PFSK-1 (cell line): ENCODE measurements around the gene HES3.

Experiments used
- FOXP2 ChIP-seq: optimal IDR thresholded peaks from 2 replicates; pipeline ENCODE3; 2011; ENCODE audit warnings: borderline replicate concordance, control low read depth, inconsistent platforms; ENCODE audit not compliant: insufficient read depth; ENCODE audit errors: extremely low read length, extremely low read depth
- POLR2AphosphoS5 ChIP-seq: IDR thresholded peaks from 2 replicates; pipeline ENCODE4 v1.6.1; 2012; ENCODE audit warnings: low read depth, mild to moderate bottlenecking, control low read depth, low read length, moderate library complexity
- REST ChIP-seq, 2 experiments: IDR thresholded peaks; 2 replicates each; pipeline versions ENCODE4 v1.6.1 to v1.8.0; 2011 to 2012; ENCODE audit warnings: low read depth in 2 of 2, low read length in 2 of 2, control low read depth in 1 of 2, inconsistent platforms in 1 of 2, mild to moderate bottlenecking in 1 of 2, moderate library complexity in 1 of 2; ENCODE audit not compliant: insufficient read depth in 1 of 2
- SIN3A ChIP-seq: IDR thresholded peaks from 2 replicates; pipeline ENCODE4 v1.6.1; 2012; ENCODE audit warnings: mild to moderate bottlenecking, low read length, moderate library complexity, borderline replicate concordance; ENCODE audit not compliant: insufficient read depth
- TAF1 ChIP-seq: IDR thresholded peaks from 2 replicates; pipeline ENCODE4 v1.6.1; 2012; ENCODE audit warnings: low read length, control low read depth, borderline replicate concordance; ENCODE audit not compliant: insufficient read depth

- no peak for TF ChIP-seq REST (IDR thresholded peaks at IDR 0.05; ENCODE audit: insufficient read depth in 1 of 2, low read depth in 2 of 2, low read length in 2 of 2)
- no peak for TF ChIP-seq POLR2AphosphoS5
- no peak for TF ChIP-seq TAF1
- TF ChIP-seq SIN3A, result no peak
- no peak for TF ChIP-seq FOXP2
Measured at GRCh38 chr1:6268415-6268814, 24.4 kb downstream of the HES3 start.
